Fibroblast of skin of right biceps (primary cell): ENCODE measurements around the gene PIGS.

Experiments
- DNase-seq: peaks from one replicate; pipeline ENCODE4 v3.0.0-alpha.2; 2013

Gene PIGS

GRCh38 chr17:28505986-28506665 lies 65.2 kb downstream of the PIGS start, which contains the start of gene FOXN1:
TSS of gene FOXN1 (plus strand) at chr17:28506348. CDS start at chr17:28523970, 17,622 bp downstream.
- DNase-seq = no peak

- DNase-seq = no peak
Observed at GRCh38 chr17:28503420-28503819, 67.9 kb downstream of the PIGS start.
